EH (cell line): Measurements from ENCODE around the gene C3orf20.
A peak's percentile ranks its signal among the peaks of the same experiment; 100 is the strongest.
"Not testable (repeated sequence)": the region's sequence is repeated elsewhere in the genome, so short reads cannot be mapped to it uniquely, and the experiment has no call there.

Source experiments
- DNase-seq: peaks from one replicate; pipeline ENCODE4 v3.0.0-alpha.2; 2015; ENCODE audit warnings: low read depth

Gene C3orf20

DNA sequence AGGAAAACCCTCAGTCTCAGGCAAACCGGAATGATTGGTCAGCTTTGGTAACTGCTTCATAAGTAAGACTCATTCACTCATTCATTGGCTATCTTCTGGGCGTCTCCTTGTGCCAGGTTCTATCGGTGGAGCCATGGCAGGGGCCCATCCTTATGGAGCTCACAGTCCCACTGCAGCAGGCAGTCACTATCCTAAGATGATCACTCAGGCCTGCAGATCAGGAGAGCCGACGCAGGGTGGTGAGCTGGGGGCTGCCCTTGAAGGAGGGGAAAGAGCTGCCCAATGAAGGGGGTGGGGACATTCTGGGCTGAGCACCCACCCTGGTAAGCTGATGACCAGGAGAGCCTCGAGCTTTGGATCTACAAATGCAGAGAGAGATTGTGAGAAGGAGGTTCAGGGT lies 123.3 kb downstream of the C3orf20 start:
- DNase-seq: no peak

DNA sequence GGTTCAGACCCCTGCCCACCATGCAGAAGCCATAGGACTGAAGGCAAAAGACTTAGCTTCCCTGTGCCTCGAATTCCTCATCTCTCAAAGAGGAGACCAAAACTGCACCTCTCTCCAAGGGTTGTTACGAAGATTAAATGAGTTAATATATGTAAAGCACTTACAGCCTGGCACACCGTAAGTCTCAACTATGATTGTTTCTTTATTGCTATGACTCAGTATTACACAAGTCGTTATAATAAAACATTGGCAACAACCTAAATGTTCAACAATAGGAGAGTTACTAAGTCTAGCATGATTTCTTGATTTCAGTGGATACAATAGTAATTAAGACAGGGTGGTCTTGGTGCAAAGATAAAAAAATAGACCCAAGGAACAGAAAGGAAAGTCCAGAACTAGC lies 124.2 kb downstream of the C3orf20 start:
- no peak for DNase-seq

GRCh38 chr3:14801031-14801430 lies 126.1 kb downstream of the C3orf20 start:
- no peak for DNase-seq

- no peak for DNase-seq
Observed at GRCh38 chr3:14801668-14802380, 126.9 kb downstream of the C3orf20 start.

DNA sequence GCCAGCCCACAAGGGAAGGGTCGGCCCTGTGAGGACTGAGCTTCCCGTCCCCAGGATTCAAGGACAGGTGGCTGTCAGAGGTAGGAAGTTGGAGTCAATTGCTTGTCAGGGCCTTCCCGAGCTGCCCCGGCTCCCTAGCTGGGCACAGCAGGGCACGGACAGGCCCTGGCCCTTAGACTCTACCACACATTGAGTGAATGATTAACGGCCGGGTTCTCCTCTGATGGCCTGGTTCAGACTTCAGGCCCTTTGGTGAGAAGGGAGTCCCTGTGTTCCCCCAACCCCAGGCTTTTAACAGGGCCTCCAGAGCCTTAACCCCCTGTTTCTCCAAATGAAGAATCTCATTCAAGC lies 127.4 kb downstream of the C3orf20 start:
- DNase-seq: no peak

- peak; percentile 40 for DNase-seq
Observed at GRCh38 chr3:14803101-14803980, 128.4 kb downstream of the C3orf20 start.

GRCh38 chr3:14803981-14804834 lies 129.3 kb downstream of the C3orf20 start:
- no peak for DNase-seq

GRCh38 chr3:14804835-14805780 lies 130.2 kb downstream of the C3orf20 start:
- no peak for DNase-seq

GRCh38 chr3:14805961-14806537 lies 131.1 kb downstream of the C3orf20 start:
- DNase-seq: no peak

DNA sequence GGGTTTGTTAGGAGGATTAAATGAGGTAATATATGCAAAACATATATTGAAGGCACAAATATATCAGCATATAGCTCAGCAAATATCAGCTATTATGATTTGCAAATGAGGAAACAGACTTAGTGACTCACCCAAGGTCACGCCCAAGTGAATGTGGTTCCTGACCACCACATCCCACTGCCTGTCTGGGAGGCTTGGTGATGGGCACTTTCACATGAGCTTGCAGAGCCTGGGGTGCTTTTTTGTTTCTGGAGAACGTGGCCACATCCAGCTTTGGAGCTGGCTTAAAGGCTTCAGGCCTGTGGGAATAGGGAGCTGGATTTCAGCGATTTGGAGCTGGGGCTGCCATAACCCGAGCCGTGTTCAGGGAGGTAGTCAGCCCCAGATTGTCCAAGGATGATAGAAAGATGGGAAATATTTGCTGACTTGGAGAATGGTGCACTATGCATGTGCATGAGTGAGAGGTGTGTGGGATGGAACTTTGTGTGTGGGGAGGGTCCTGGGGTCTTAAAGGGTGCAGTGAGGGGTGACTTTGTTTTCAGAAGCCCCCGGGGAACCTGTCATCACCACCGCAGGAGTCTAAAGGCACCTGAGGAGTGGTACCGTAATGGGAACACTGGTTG lies 131.8 kb downstream of the C3orf20 start:
- DNase-seq: peak; percentile 13

- no peak for DNase-seq
Observed at GRCh38 chr3:14808025-14808424, 133.1 kb downstream of the C3orf20 start.

GRCh38 chr3:14808502-14809266 lies 133.7 kb downstream of the C3orf20 start:
- no peak for DNase-seq

GRCh38 chr3:14809611-14810010 lies 134.7 kb downstream of the C3orf20 start:
- DNase-seq: not testable (repeated sequence)

- DNase-seq: no peak
Observed at GRCh38 chr3:14810070-14810791, 135.3 kb downstream of the C3orf20 start.

- DNase-seq: no peak
Observed at GRCh38 chr3:14810801-14811661, 136.1 kb downstream of the C3orf20 start.

- no peak for DNase-seq
Observed at GRCh38 chr3:14811684-14812083, 136.7 kb downstream of the C3orf20 start.

DNA sequence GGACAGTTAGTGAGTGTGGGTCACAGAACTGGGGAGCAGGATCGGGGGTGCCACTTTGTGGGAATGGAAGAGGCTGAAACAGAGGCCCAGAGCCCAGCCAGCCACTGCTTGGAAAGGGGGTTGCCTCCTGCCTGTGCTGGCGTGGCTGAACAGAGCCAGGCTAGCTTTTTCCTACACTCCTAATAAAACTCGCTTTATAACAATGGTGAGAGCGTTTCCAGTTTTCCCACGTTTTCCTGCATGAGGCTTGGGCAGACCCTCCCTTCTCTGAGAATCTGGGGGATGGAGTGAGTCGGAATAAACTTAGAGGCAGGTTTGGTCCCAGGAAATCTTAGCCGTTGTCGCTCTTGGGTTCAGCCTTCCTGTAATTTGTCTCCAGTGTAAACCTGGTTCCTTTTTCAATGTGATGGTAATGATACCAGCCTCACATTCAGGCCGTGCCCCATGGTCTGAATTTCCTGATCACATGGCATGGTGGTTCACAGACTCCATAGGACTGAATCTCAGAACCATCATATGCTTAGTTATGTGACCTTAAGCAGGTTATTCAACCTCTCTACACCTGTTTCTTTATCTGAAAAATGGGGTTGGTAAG lies 137.4 kb downstream of the C3orf20 start:
- no peak for DNase-seq

- DNase-seq: no peak
Observed at GRCh38 chr3:14814411-14814871, 139.5 kb downstream of the C3orf20 start.
